ENCODE measurements around the gene PAWR.

DNA sequence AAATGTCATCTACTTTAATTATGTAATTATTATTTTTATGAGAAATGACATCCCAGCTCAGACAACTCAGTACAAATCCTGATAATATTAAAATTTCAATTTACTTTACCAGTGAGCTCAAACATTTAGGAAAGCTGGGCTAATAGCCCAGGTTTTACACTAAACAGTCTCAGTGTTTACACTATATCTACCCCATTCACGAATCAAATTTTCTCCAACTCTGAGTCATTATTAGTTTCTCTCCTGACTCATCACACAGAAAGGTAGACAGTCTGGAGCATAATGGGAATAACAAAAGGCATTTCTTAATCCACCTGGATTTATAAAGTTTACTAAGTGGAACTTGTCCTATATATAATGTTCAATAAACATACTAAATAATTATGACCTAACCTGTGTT is 5.7 kb downstream of the PAWR start:
- TF ChIP-seq, protein P1, sequence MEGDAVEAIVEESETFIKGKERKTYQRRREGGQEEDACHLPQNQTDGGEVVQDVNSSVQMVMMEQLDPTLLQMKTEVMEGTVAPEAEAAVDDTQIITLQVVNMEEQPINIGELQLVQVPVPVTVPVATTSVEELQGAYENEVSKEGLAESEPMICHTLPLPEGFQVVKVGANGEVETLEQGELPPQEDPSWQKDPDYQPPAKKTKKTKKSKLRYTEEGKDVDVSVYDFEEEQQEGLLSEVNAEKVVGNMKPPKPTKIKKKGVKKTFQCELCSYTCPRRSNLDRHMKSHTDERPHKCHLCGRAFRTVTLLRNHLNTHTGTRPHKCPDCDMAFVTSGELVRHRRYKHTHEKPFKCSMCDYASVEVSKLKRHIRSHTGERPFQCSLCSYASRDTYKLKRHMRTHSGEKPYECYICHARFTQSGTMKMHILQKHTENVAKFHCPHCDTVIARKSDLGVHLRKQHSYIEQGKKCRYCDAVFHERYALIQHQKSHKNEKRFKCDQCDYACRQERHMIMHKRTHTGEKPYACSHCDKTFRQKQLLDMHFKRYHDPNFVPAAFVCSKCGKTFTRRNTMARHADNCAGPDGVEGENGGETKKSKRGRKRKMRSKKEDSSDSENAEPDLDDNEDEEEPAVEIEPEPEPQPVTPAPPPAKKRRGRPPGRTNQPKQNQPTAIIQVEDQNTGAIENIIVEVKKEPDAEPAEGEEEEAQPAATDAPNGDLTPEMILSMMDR (IDR thresholded peaks at IDR 0.05): no peak
- no peak for TF ChIP-seq ZFX (IDR thresholded peaks at IDR 0.05; ENCODE audit: borderline replicate concordance)

Measured in 22Rv1 (cell line).